Loucy (cell line): ENCODE results near the gene SMC4.

Experiments
- H2AFZ ChIP-seq: fragments of 200-600 bp; sonication (generic); 2 replicates; pipeline ENCODE4 v1.6.0; 2016; ENCODE audit warnings: antibody characterized with exemption, mild to moderate bottlenecking, low read length, moderate library complexity
- H3F3A ChIP-seq: fragments of 200-600 bp; 2 replicates; pipeline ENCODE4 v1.6.0; 2016; ENCODE audit warnings: antibody characterized with exemption, low read depth, mild to moderate bottlenecking
- H3K27me3 ChIP-seq: fragments of 200-600 bp; sonication (generic); 2 replicates; pipeline ENCODE4 v1.6.1; 2014; ENCODE audit warnings: low read length, mild to moderate bottlenecking; ENCODE audit not compliant: insufficient read depth, poor library complexity, severe bottlenecking
- H3K36me3 ChIP-seq: fragments of 200-600 bp; sonication (generic); 2 replicates; pipeline ENCODE4 v1.6.1; 2016; ENCODE audit warnings: low read length; ENCODE audit not compliant: insufficient read depth
- H3K4me1 ChIP-seq: fragments of 200-600 bp; sonication (generic); 2 replicates; pipeline ENCODE4 v1.5.1; 2014; ENCODE audit warnings: low read length, mild to moderate bottlenecking; ENCODE audit not compliant: insufficient read depth, poor library complexity, severe bottlenecking
- H3K4me2 ChIP-seq: fragments of 200-600 bp; sonication (generic); 2 replicates; pipeline ENCODE4 v1.6.0; 2014; ENCODE audit warnings: antibody characterized with exemption, low read length, low read depth, mild to moderate bottlenecking; ENCODE audit not compliant: poor library complexity, severe bottlenecking
- H3K4me3 ChIP-seq: fragments of 200-600 bp; sonication (generic); 2 replicates; pipeline ENCODE4 v1.5.1; 2014; ENCODE audit warnings: low read length, mild to moderate bottlenecking, mixed read lengths; ENCODE audit not compliant: poor library complexity, severe bottlenecking
- H3K79me2 ChIP-seq: fragments of 200-600 bp; sonication (generic); 2 replicates; pipeline ENCODE4 v1.6.1; 2014; ENCODE audit warnings: low read length; ENCODE audit not compliant: insufficient read depth
- H3K9ac ChIP-seq: fragments of 200-600 bp; sonication (generic); 2 replicates; pipeline ENCODE4 v1.6.0; 2014; ENCODE audit warnings: mild to moderate bottlenecking, low read depth, low read length, moderate library complexity; ENCODE audit not compliant: poor library complexity, severe bottlenecking
- H3K9me2 ChIP-seq: fragments of 200-600 bp; sonication (generic); replicated peaks from 2 replicates; pipeline ENCODE4 v1.6.1; 2016; ENCODE audit warnings: low read depth, low read length, mixed read lengths
- H3K9me3 ChIP-seq: fragments of 200-600 bp; sonication (generic); 2 replicates; pipeline ENCODE4 v1.6.1; 2014; ENCODE audit warnings: mild to moderate bottlenecking, antibody characterized with exemption, low read length, low read depth; ENCODE audit not compliant: insufficient read depth
- H4K20me1 ChIP-seq: fragments of 200-600 bp; sonication (generic); 2 replicates; pipeline ENCODE4 v1.6.0; 2014; ENCODE audit warnings: antibody characterized with exemption, low read length, mild to moderate bottlenecking; ENCODE audit not compliant: insufficient read depth, poor library complexity, severe bottlenecking
- CTCF ChIP-seq: fragments of 200-600 bp; sonication (generic); conservative IDR thresholded peaks from 2 replicates; pipeline ENCODE4 v1.5.1; 2014; ENCODE audit warnings: mild to moderate bottlenecking, antibody characterized with exemption, low read length
- EZH2phosphoT487 ChIP-seq: fragments of 200-600 bp; IDR thresholded peaks from 2 replicates; pipeline ENCODE4 v1.6.1; 2018; ENCODE audit warnings: antibody characterized with exemption, mild to moderate bottlenecking, moderate library complexity, borderline replicate concordance

Gene SMC4

GRCh38 chr3:160445854-160446253 lies 46.4 kb downstream of the SMC4 start:
- Histone ChIP-seq H2AFZ (no peak overlapping the region), H3K4me3 (no peak overlapping the region), H3K79me2 (no peaks in the 10 kb centered on the region), H3K9me2 (no peaks in the 10 kb centered on the region), H4K20me1 (no peaks in the 10 kb centered on the region), H3K27me3 (no peaks in the 10 kb centered on the region), H3K9ac (no peak overlapping the region), H3K9me3 (no peaks in the 10 kb centered on the region), H3K4me2 (no peak overlapping the region), H3K4me1 (peaks cover 3% of the 10 kb centered on the region), H3F3A (no peaks in the 10 kb centered on the region), H3K36me3 (no peaks in the 10 kb centered on the region)
- TF ChIP-seq CTCF (no peak), EZH2phosphoT487 (no peak)

- Histone ChIP-seq H3K27me3 (no peaks in the 10 kb centered on the region), H4K20me1 (no peaks in the 10 kb centered on the region), H3K4me2 (no peak overlapping the region), H3K79me2 (no peaks in the 10 kb centered on the region), H3K36me3 (no peaks in the 10 kb centered on the region), H2AFZ (no peak overlapping the region), H3K9ac (no peak overlapping the region), H3K4me1 (no peaks in the 10 kb centered on the region), H3K9me2 (no peaks in the 10 kb centered on the region), H3K4me3 (no peak overlapping the region), H3F3A (no peaks in the 10 kb centered on the region), H3K9me3 (no peaks in the 10 kb centered on the region)
- no peak for TF ChIP-seq CTCF
- no peak for TF ChIP-seq EZH2phosphoT487
Observed at GRCh38 chr3:160446522-160447056, 47.1 kb downstream of the SMC4 start.

- Histone ChIP-seq H3K9me2 (no peaks in the 10 kb centered on the region), H4K20me1 (no peaks in the 10 kb centered on the region), H3F3A (no peaks in the 10 kb centered on the region), H3K4me3 (no peak overlapping the region), H2AFZ (no peak overlapping the region), H3K9ac (no peak overlapping the region), H3K79me2 (no peaks in the 10 kb centered on the region), H3K4me2 (no peak overlapping the region), H3K36me3 (no peaks in the 10 kb centered on the region), H3K9me3 (no peaks in the 10 kb centered on the region), H3K27me3 (no peaks in the 10 kb centered on the region), H3K4me1 (no peaks in the 10 kb centered on the region)
- TF ChIP-seq CTCF (no peak), EZH2phosphoT487 (no peak)
Observed at GRCh38 chr3:160447544-160447943, 48.1 kb downstream of the SMC4 start.
